ENCODE results near the gene RUBCNL. TPM values are rescaled to one million over a fixed set of nuclear protein-coding genes. Genes with fewer than 3 reads are reported as not detected.

RUBCNL gene
- total and polyA plus RNA-seq, 9 of the 15 experiments (the other 6 are each of a cell fraction or from before 2014, with no cell fraction given), result 0.04 to 0.35 (median 0.12) TPM; not detected in 3

GRCh38 chr13:46388308-46388707 is 1.3 kb upstream of the RUBCNL start (continued):
- TF ChIP-seq CBX3 (IDR thresholded peaks at IDR 0.05; ENCODE audit: borderline replicate concordance in 1 of 2, low read length in 2 of 2) (no peak), ZNF407 (IDR thresholded peaks at IDR 0.05; ENCODE audit: low read depth) (no peak), POLR3A (IDR thresholded peaks at IDR 0.05; ENCODE audit: borderline replicate concordance, extremely low read depth, insufficient read depth, insufficient read length) (no peak), RBM25 (IDR thresholded peaks at IDR 0.05; ENCODE audit: low read depth, low read length, severe bottlenecking) (no peak), FOXP1 (CRISPR knock-in tag; IDR thresholded peaks at IDR 0.05) (no peak), ZFP91 (CRISPR knock-in tag; IDR thresholded peaks at IDR 0.05) (no peak), DMBX1 (CRISPR knock-in tag; IDR thresholded peaks at IDR 0.05; ENCODE audit: borderline replicate concordance) (no peak), SIN3B (IDR thresholded peaks at IDR 0.05; ENCODE audit: low read depth) (no peak), RREB1 (CRISPR knock-in tag; IDR thresholded peaks at IDR 0.05) (no peak), MAX (CRISPR knock-in tag; IDR thresholded peaks at IDR 0.05) (no peak)

All from K562 (cell line).